Testis (tissue), 3 donors: ENCODE data around the gene SKAP1. TPM values are rescaled to one million over a fixed set of nuclear protein-coding genes. Genes with fewer than 3 reads are reported as not detected.

Experiments
- DNase-seq: peaks from one replicate; pipeline ENCODE4 v3.0.0-alpha.2; 2019
- H3K27ac ChIP-seq, 2 donors: fragments of 200-600 bp; sonication (generic); one replicate each; pipeline ENCODE4 v1.5.1; 2019
- H3K27me3 ChIP-seq: fragments of 200-600 bp; sonication (generic); one replicate; pipeline ENCODE4 v1.5.1; 2019
- H3K36me3 ChIP-seq: fragments of 200-600 bp; sonication (generic); one replicate; pipeline ENCODE4 v1.5.1; 2017; ENCODE audit warnings: low read depth; ENCODE audit errors: missing control alignments
- H3K4me1 ChIP-seq: fragments of 200-600 bp; sonication (generic); one replicate; pipeline ENCODE4 v1.5.1; 2019
- H3K4me3 ChIP-seq, 2 donors: fragments of 200-600 bp; sonication (generic); one replicate each; pipeline ENCODE4 v1.5.1; 2017 to 2019
- H3K9me3 ChIP-seq: fragments of 200-600 bp; sonication (generic); one replicate; pipeline ENCODE4 v1.5.1; 2017
- CTCF ChIP-seq, 3 experiments: fragments of 450-650 bp in 2 of 3; fragments of 200-600 bp in 1 of 3; sonication (generic) in 1 of 3; IDR thresholded peaks; one replicate each; pipeline ENCODE4 v1.5.1; 2016 to 2019; ENCODE audit warnings: antibody characterized with exemption in 3 of 3, mild to moderate bottlenecking in 2 of 3, moderate library complexity in 1 of 3
- POLR2A ChIP-seq: fragments of 450-650 bp; IDR thresholded peaks from one replicate; pipeline ENCODE4 v1.6.1; 2017; ENCODE audit warnings: antibody characterized with exemption, mild to moderate bottlenecking, moderate library complexity
- WGBS, 2 donors: methylation state at CpG; one replicate each; pipeline ENCODE4 v1.1.5; 2018; 5-methylcytosine and 5-hydroxymethylcytosine counted together
- intact Hi-C: fragments of 100-400 bp; cut with DNase I; formaldehyde crosslinking; loops from one replicate; pipeline ENCODE4 v1.15.1; 2023; ENCODE audit warnings: low total_unique reads
- polyA plus RNA-seq: library from polyadenylated mRNA; stranded (reverse); fragments of 350-450 nt; fragmentation: Illumina TruSeq; extraction: RNeasy Lipid Tissue Mini Kit (QIAGEN cat#74804); gene quantifications from one replicate; pipeline ENCODE4 v1.2.3, GENCODE V29; 2014; ENCODE audit warnings: low read depth, low replicate concordance; ENCODE audit not compliant: insufficient read depth
- total RNA-seq, 2 donors: library from RNA; depleted of rRNA; stranded (reverse); fragments of >200 nt; gene quantifications; one replicate each; pipeline ENCODE4 v1.2.3, GENCODE V29; 2016

SKAP1 gene
- total and polyA plus RNA-seq, 3 donors from 2014 or later: 9.0 to 34.1 (median 16.9) TPM

- no peak overlapping the region for H3K4me3 ChIP-seq
- H3K27ac ChIP-seq: no peak overlapping the region
- H3K36me3 ChIP-seq: no peaks in the 10 kb centered on the region
- no peak for DNase-seq
- H3K9me3 ChIP-seq: no peaks in the 10 kb centered on the region
- H3K4me1 ChIP-seq: no peaks in the 10 kb centered on the region
- intact Hi-C loops: no loop called here
- WGBS, 2 donors: 67 to 76% methylated on average over 3 of the region's 3 CpGs
- H3K27me3 ChIP-seq: no peaks in the 10 kb centered on the region
- no peak for TF ChIP-seq CTCF (IDR thresholded peaks at IDR 0.05)
Observed at GRCh38 chr17:48174833-48175523, 255.0 kb downstream of the SKAP1 start.

- intact Hi-C loops: no loop called here
- TF ChIP-seq POLR2A (no peak), CTCF (IDR thresholded peaks at IDR 0.05) (no peak)
- no peak overlapping the region for H3K4me3 ChIP-seq
- no peaks in the 10 kb centered on the region for H3K4me1 ChIP-seq
- H3K9me3 ChIP-seq: no peaks in the 10 kb centered on the region
- H3K36me3 ChIP-seq: no peaks in the 10 kb centered on the region
- no peaks in the 10 kb centered on the region for H3K27me3 ChIP-seq
- no peak overlapping the region for H3K27ac ChIP-seq
- no peak for DNase-seq
- 79 to 91% methylated on average over 8 of the region's 8 CpGs for WGBS, 2 donors
Observed at GRCh38 chr17:48173191-48173984, 256.6 kb downstream of the SKAP1 start.

- DNase-seq: no peak
- 64 to 72% methylated on average over 1 of the region's 1 CpG for WGBS, 2 donors
- no peaks in the 10 kb centered on the region for H3K36me3 ChIP-seq
- TF ChIP-seq CTCF (IDR thresholded peaks at IDR 0.05): no peak
- no peak for TF ChIP-seq POLR2A
- intact Hi-C loops: no loop called here
- no peaks in the 10 kb centered on the region for H3K4me1 ChIP-seq
- H3K9me3 ChIP-seq: no peaks in the 10 kb centered on the region
- no peak overlapping the region for H3K4me3 ChIP-seq
- H3K27ac ChIP-seq: no peak overlapping the region
- no peaks in the 10 kb centered on the region for H3K27me3 ChIP-seq
Observed at GRCh38 chr17:48169926-48170325, 260.1 kb downstream of the SKAP1 start.

DNA sequence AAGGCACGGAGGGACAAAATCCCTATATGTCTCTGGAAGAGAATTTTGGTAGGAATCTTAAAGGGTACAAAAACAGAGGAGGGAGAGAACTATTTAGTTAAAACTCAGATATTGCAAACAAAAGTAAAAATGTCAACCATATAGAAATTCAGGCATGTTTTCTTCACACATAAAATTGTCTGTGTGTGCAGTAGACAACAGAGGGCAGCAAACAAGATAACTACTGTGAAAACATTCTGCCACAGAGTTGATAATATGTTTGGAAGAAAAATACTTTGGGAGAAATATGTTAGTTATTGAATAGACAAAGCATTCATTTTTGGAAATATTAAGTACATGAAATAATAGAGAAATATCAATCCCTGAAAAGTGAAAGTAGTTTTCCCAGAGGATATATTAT, 266.2 kb downstream of the SKAP1 start:
- Histone ChIP-seq H3K4me1 (no peaks in the 10 kb centered on the region), H3K27me3 (no peaks in the 10 kb centered on the region), H3K27ac (no peak overlapping the region), H3K9me3 (no peaks in the 10 kb centered on the region), H3K4me3 (no peak overlapping the region), H3K36me3 (no peaks in the 10 kb centered on the region)
- DNase-seq: no peak
- TF ChIP-seq POLR2A (no peak), CTCF (IDR thresholded peaks at IDR 0.05) (no peak)
- 94 to 100% methylated on average over 1 of the region's 1 CpG for WGBS, 2 donors
- intact Hi-C loops: no loop called here
